H9 (cell line): ENCODE results near the gene SHANK3. TPM values are rescaled to one million over a fixed set of nuclear protein-coding genes. Genes with fewer than 3 reads are reported as not detected.
"Not testable (repeated sequence)": the region's sequence is repeated elsewhere in the genome, so short reads cannot be mapped to it uniquely, and the experiment has no call there.

Experiments
- DNase-seq: peaks from one replicate; pipeline ENCODE4 v3.0.0-alpha.2; 2017
- H2AFZ ChIP-seq: one replicate; pipeline ENCODE4 v1.6.1; 2013; ENCODE audit warnings: mild to moderate bottlenecking, low read length, control low read depth, moderate library complexity
- H2AK5ac ChIP-seq: 2 replicates; pipeline ENCODE4 v1.6.1; 2013; ENCODE audit warnings: low read length, control low read depth, mixed read lengths; ENCODE audit not compliant: insufficient read length
- H2BK120ac ChIP-seq: one replicate; pipeline ENCODE4 v1.6.1; 2013; ENCODE audit warnings: low read depth, mild to moderate bottlenecking, low read length, control low read depth, inconsistent platforms; ENCODE audit not compliant: poor library complexity, severe bottlenecking
- H2BK12ac ChIP-seq: 2 replicates; pipeline ENCODE4 v1.6.1; 2013; ENCODE audit warnings: low read length, control low read depth, mixed read lengths, low read depth; ENCODE audit not compliant: insufficient read length
- H2BK15ac ChIP-seq: 2 replicates; pipeline ENCODE4 v1.6.1; 2013; ENCODE audit warnings: low read depth, low read length, control low read depth
- H2BK20ac ChIP-seq: one replicate; pipeline ENCODE4 v1.6.1; 2013; ENCODE audit warnings: low read depth, mild to moderate bottlenecking, low read length, control low read depth, inconsistent platforms; ENCODE audit not compliant: poor library complexity, severe bottlenecking
- H2BK5ac ChIP-seq: 2 replicates; pipeline ENCODE4 v1.6.1; 2013; ENCODE audit warnings: low read length, control low read depth, mixed read lengths; ENCODE audit not compliant: insufficient read length
- H3K14ac ChIP-seq: 2 replicates; pipeline ENCODE4 v1.6.1; 2013; ENCODE audit warnings: low read length, control low read depth; ENCODE audit not compliant: insufficient read depth
- H3K18ac ChIP-seq: 2 replicates; pipeline ENCODE4 v1.6.1; 2013; ENCODE audit warnings: low read depth, mild to moderate bottlenecking, mixed read lengths, low read length, control low read depth; ENCODE audit not compliant: insufficient read length
- H3K23ac ChIP-seq: 2 replicates; pipeline ENCODE4 v1.6.1; 2013; ENCODE audit warnings: low read length, control low read depth, mixed read lengths, low read depth; ENCODE audit not compliant: insufficient read length
- H3K23me2 ChIP-seq: 2 replicates; pipeline ENCODE4 v1.6.1; 2013; ENCODE audit warnings: low read depth, mild to moderate bottlenecking, mixed read lengths, low read length, control low read depth; ENCODE audit not compliant: insufficient read length, poor library complexity, severe bottlenecking
- H3K27ac ChIP-seq: 2 replicates; pipeline ENCODE4 v1.5.1; 2013; ENCODE audit warnings: low read length, control low read depth, mixed read lengths, low read depth; ENCODE audit not compliant: insufficient read length
- H3K27me3 ChIP-seq: 2 replicates; pipeline ENCODE4 v1.6.1; 2013; ENCODE audit warnings: low read length, control low read depth, inconsistent platforms; ENCODE audit not compliant: insufficient read depth
- H3K4ac ChIP-seq: 2 replicates; pipeline ENCODE4 v1.6.1; 2013; ENCODE audit warnings: low read depth, mild to moderate bottlenecking, control low read depth, inconsistent platforms, low read length, moderate library complexity
- H3K4me1 ChIP-seq: 2 replicates; pipeline ENCODE4 v1.6.1; 2013; ENCODE audit warnings: low read length, control low read depth, inconsistent platforms; ENCODE audit not compliant: insufficient read depth
- H3K4me2 ChIP-seq: 2 replicates; pipeline ENCODE4 v1.6.1; 2013; ENCODE audit warnings: low read length, control low read depth, mixed read lengths; ENCODE audit not compliant: insufficient read length, insufficient read depth
- H3K56ac ChIP-seq: 2 replicates; pipeline ENCODE4 v1.6.1; 2013; ENCODE audit warnings: low read depth, mild to moderate bottlenecking, mixed read lengths, low read length, control low read depth; ENCODE audit not compliant: insufficient read length
- H3K79me1 ChIP-seq: 2 replicates; pipeline ENCODE4 v1.6.1; 2013; ENCODE audit warnings: low read depth, mild to moderate bottlenecking, moderate library complexity, low read length, control low read depth, inconsistent platforms; ENCODE audit not compliant: insufficient read depth, poor library complexity, severe bottlenecking
- H3K79me2 ChIP-seq: 2 replicates; pipeline ENCODE4 v1.6.1; 2013; ENCODE audit warnings: low read length, control low read depth, inconsistent platforms; ENCODE audit not compliant: insufficient read depth
- H3K9ac ChIP-seq: 2 replicates; pipeline ENCODE4 v1.6.1; 2013; ENCODE audit warnings: low read length, control low read depth, mixed read lengths; ENCODE audit not compliant: insufficient read length; ENCODE audit errors: extremely low read depth
- H3K9me3 ChIP-seq: one replicate; pipeline ENCODE4 v1.6.1; 2013; ENCODE audit warnings: low read depth, low read length, inconsistent platforms; ENCODE audit not compliant: control insufficient read depth
- H3T11ph ChIP-seq: one replicate; pipeline ENCODE4 v1.6.1; 2013; ENCODE audit warnings: mild to moderate bottlenecking, low read length, control low read depth, inconsistent platforms
- H4K20me1 ChIP-seq: one replicate; pipeline ENCODE4 v1.6.1; 2013; ENCODE audit not compliant: control insufficient read depth, insufficient read length, insufficient read depth
- H4K5ac ChIP-seq: 2 replicates; pipeline ENCODE4 v1.6.1; 2013; ENCODE audit warnings: low read depth, mild to moderate bottlenecking, mixed read lengths, low read length, control low read depth; ENCODE audit not compliant: insufficient read length
- H4K8ac ChIP-seq: replicated peaks from 2 replicates; pipeline ENCODE4 v1.6.1; 2013; ENCODE audit warnings: low read length, control low read depth, mixed read lengths, low read depth; ENCODE audit not compliant: insufficient read length
- H4K91ac ChIP-seq: 2 replicates; pipeline ENCODE4 v1.6.1; 2013; ENCODE audit warnings: low read depth, mild to moderate bottlenecking, moderate library complexity, mixed read lengths, low read length, control low read depth; ENCODE audit not compliant: insufficient read length
- H3K27ac Mint-ChIP-seq, 3 experiments: 2 replicates in 2 of 3; 3 replicates in 1 of 3; pipeline ENCODE4 v1.8.0; 2020 to 2021; ENCODE audit warnings: mixed read lengths in 3 of 3, mild to moderate bottlenecking in 1 of 3, moderate library complexity in 1 of 3
- H3K27me3 Mint-ChIP-seq: 2 replicates; pipeline ENCODE4 v1.8.0; 2021; ENCODE audit warnings: low read depth, mild to moderate bottlenecking, moderate library complexity, mixed read lengths
- H3K36me3 Mint-ChIP-seq, 3 experiments: 2 replicates in 2 of 3; 3 replicates in 1 of 3; pipeline ENCODE4 v1.8.0; 2020 to 2021; ENCODE audit warnings: low read depth in 3 of 3, mixed read lengths in 3 of 3; ENCODE audit not compliant: insufficient read depth in 1 of 3
- H3K4me1 Mint-ChIP-seq, 2 experiments: 2 replicates each; pipeline ENCODE4 v1.8.0; 2020; ENCODE audit warnings: mixed read lengths in 2 of 2
- H3K4me3 Mint-ChIP-seq, 2 experiments: 2 replicates in 1 of 2; 3 replicates in 1 of 2; pipeline ENCODE4 v1.8.0; 2020 to 2021; ENCODE audit warnings: mild to moderate bottlenecking in 2 of 2, mixed read lengths in 2 of 2, moderate library complexity in 1 of 2
- H3K9me3 Mint-ChIP-seq, 2 experiments: 2 replicates in 1 of 2; 3 replicates in 1 of 2; pipeline ENCODE4 v1.8.0; 2020; ENCODE audit warnings: mild to moderate bottlenecking in 2 of 2, mixed read lengths in 2 of 2, moderate library complexity in 1 of 2
- CTCF ChIP-seq: fragments of 200-600 bp; sonication (generic); conservative IDR thresholded peaks from 3 replicates; pipeline ENCODE4 v1.8.0; 2021; ENCODE audit warnings: antibody characterized with exemption, mild to moderate bottlenecking
- WGBS: extraction: QIAGEN DNeasy Blood & Tissue Kit; methylation state at CpG from one replicate; pipeline ENCODE4 v1.1.7; 2013; ENCODE audit warnings: missing lambda C conversion rate, low lambda C conversion rate, mixed read lengths; ENCODE audit not compliant: insufficient read length; ENCODE audit errors: extremely low coverage; 5-methylcytosine and 5-hydroxymethylcytosine counted together
- total RNA-seq: library from RNA; stranded (reverse); gene quantifications from 2 replicates; pipeline ENCODE4 v1.2.1, GENCODE V29; 2021

Gene SHANK3
- total RNA-seq, 1 experiment from 2014 or later: 8.7 TPM

DNA sequence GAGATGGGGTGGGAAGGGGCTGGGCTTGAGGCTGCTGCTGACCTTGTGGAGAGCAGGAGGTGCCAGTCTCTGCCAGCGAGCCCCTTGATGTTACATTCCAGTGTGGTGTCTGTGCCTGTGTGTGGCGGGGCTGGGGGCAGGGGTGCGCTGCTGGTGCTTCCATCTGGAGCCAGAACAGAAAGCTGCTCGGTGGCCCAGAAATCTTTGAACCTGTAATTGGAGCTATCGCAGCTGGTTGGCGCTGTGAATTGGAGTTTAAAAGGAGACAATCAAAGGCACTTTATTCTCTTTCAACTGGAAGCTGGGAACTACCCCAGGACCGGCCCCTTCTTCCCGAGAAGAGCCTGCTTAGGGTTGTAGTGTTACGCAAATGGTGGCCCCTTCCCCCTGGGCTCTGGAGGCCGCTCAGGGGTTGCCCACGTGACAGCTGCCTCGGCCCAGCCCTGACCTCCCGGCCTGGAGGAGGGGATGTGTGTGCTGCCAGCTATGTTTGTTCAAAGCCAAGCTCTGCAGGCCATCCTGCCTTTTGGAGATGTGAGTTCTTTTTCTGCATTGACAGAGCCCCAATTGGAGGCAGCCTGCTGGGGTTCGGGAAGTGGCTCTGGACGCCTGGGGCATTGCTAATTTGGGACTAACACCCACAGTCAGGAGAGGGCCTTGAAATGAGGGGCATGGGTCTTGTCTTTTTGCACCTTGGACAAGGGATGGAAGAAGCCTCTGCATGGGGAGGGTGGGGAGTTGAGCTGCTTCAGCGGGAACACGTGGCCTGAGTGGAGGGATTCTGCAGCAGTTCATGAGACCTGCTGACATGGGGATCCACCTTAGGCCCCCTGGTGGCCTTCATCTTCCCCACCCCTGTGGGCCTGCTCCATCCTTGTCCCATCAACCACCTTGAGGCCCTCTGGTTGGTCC, 30.7 kb upstream of the SHANK3 start:
- H3K79me2 ChIP-seq: no peaks in the 10 kb centered on the region
- H3K23me2 ChIP-seq: no peaks in the 10 kb centered on the region
- no peak overlapping the region for H4K8ac ChIP-seq
- no peak overlapping the region for H3K14ac ChIP-seq
- H3K18ac ChIP-seq: peak overlapping the region; percentile 81
- no peak overlapping the region for H3K23ac ChIP-seq
- H3K4me2 ChIP-seq: peak overlapping the region; percentile 18
- no peak overlapping the region for H2BK15ac ChIP-seq
- no peak overlapping the region for H4K5ac ChIP-seq
- peaks cover 0 to 3% (median 3%) of the 10 kb centered on the region in 3 experiments; a peak in 2 of 7 replicates for H3K36me3 Mint-ChIP-seq
- peaks cover 13% of the 10 kb centered on the region; the same call in 1 of the 2 replicates for H3K27me3 ChIP-seq
- peaks cover 11% of the 10 kb centered on the region for H3K27me3 Mint-ChIP-seq
- no peak overlapping the region for H3K56ac ChIP-seq
- no peak overlapping the region for H2BK5ac ChIP-seq
- peak; percentile 91 for DNase-seq
- no peak overlapping the region for H3K4ac ChIP-seq
- no peak overlapping the region for H2BK12ac ChIP-seq
- no peak overlapping the region for H3T11ph ChIP-seq
- H3K9me3 Mint-ChIP-seq: peaks cover 6 to 8% of the 10 kb centered on the region in 2 experiments
- H3K4me1 Mint-ChIP-seq: peaks cover 27 to 29% of the 10 kb centered on the region in 2 experiments
- no peaks in the 10 kb centered on the region for H3K79me1 ChIP-seq
- no peak overlapping the region for H2BK20ac ChIP-seq
- H3K27ac ChIP-seq: no peak overlapping the region
- H3K4me3 Mint-ChIP-seq: peak overlapping the region; percentile 33 to 71
- no peaks in the 10 kb centered on the region for H4K20me1 ChIP-seq
- peak; percentile 29; the same call in 2 of the 3 replicates for TF ChIP-seq CTCF
- no peak overlapping the region for H2AK5ac ChIP-seq
- no CpG with 5 or more reads among the region's 17 CpGs for WGBS
- no peak overlapping the region for H2AFZ ChIP-seq
- H4K91ac ChIP-seq: no peak overlapping the region
- H3K27ac Mint-ChIP-seq: peak overlapping the region; percentile 67 to 93 (median 85); a peak in 5 of 7 replicates
- no peak overlapping the region for H2BK120ac ChIP-seq
- H3K9me3 ChIP-seq: no peaks in the 10 kb centered on the region
- H3K9ac ChIP-seq: no peak overlapping the region
- peaks cover 5% of the 10 kb centered on the region; the same call in 1 of the 2 replicates for H3K4me1 ChIP-seq

DNA sequence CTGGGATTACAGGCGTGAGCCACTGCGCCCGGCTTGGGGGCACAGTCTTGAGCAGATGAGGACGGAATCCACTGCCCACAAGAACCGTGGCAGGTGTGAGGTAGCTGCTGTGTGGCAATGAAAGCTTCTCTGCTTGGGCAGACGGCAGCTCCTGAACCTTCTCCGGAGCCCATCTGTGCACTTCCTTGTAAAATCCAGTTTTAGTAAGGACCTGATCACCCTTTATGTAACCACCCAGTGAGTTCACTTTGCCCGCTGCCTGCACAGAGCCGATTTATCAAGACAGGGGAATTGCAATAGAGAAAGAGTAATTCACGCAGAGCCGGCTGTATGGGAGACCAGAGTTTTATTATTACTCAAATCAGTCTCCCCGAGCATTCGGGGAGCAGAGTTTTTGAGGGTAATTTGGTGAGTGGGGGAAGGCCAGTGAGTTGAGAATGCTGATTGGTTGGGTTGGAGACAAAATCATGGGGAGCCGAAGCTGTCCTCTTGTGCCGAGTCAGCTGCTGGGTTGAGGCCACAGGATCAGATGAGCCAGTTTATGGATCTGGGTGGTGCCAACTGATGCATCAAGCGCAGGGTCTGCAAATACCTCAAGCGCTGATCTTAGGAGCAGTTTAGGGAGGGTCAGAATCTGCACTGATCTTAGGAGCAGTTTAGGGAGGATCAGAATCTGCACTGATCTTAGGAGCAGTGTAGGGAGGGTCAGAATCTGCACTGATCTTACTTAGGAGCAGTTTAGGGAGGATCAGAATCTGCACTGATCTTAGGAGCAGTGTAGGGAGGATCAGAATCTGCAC, 29.4 kb upstream of the SHANK3 start:
- H3K27ac Mint-ChIP-seq: not testable (repeated sequence)

More for the DNA sequence above, 29.4 kb upstream of the SHANK3 start:
- not testable (repeated sequence) for DNase-seq, H4K8ac ChIP-seq, H3K23me2 ChIP-seq, H3K18ac ChIP-seq, H3K27ac ChIP-seq, H2AK5ac ChIP-seq, H3K4me3 Mint-ChIP-seq, H4K5ac ChIP-seq, H3K23ac ChIP-seq, H2BK15ac ChIP-seq, H3T11ph ChIP-seq, H3K4ac ChIP-seq, H3K14ac ChIP-seq, H3K56ac ChIP-seq, H3K36me3 Mint-ChIP-seq, H3K4me1 ChIP-seq, H3K79me1 ChIP-seq, H3K9ac ChIP-seq, H3K4me2 ChIP-seq, H3K9me3 ChIP-seq, H2BK20ac ChIP-seq, H2BK5ac ChIP-seq, H4K20me1 ChIP-seq, H2BK120ac ChIP-seq, H3K79me2 ChIP-seq, H4K91ac ChIP-seq, H2AFZ ChIP-seq, H2BK12ac ChIP-seq
- Mint-ChIP-seq H3K4me1 (peaks cover 27 to 29% of the 10 kb centered on the region in 2 experiments), H3K27me3 (peaks cover 13% of the 10 kb centered on the region), H3K9me3 (peaks cover 13 to 14% of the 10 kb centered on the region in 2 experiments)
- peaks cover 13% of the 10 kb centered on the region; the same call in 1 of the 2 replicates for H3K27me3 ChIP-seq
- WGBS: no CpG with 5 or more reads among the region's 17 CpGs
